VCaP (cell line): ENCODE measurements around the gene LANCL2.
"Not testable (repeated sequence)": the region's sequence is repeated elsewhere in the genome, so short reads cannot be mapped to it uniquely, and the experiment has no call there.

Source experiments
- H3K27ac ChIP-seq: fragments of 450-650 bp; 2 replicates; pipeline ENCODE4 v1.5.1; 2017
- TF ChIP-seq, protein P1 (sequence below): fragments of 450-650 bp; conservative IDR thresholded peaks from 2 replicates; pipeline ENCODE4 v1.5.1; 2017; ENCODE audit warnings: mild to moderate bottlenecking, moderate library complexity

LANCL2 gene

DNA sequence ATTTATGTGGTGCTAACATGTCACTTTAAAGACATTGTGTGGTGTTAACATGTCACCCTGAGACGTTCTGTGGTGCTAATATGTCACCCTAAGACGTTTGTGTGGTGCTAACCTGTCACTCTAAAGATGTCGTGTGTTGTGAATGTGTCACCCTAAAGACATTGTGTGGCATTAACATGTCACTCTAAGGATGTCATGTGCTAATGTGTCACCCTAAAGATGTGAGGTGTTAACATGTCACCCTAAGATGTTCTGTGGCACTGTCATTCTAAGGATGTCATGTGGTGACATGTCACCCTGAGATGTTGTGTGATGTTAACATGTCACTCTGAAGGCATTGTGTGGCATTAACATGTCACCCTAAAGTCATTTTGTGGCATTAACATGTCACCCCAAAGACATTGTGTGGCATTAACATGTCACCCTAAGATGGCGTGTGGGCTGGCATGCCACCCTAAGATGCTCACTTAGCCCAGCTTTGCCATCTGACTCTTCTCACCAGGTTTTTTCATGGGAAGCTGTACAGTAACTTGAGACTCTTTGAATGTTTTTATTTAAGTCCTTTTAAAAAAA, 45.6 kb downstream of the LANCL2 start:
- TF ChIP-seq, protein P1, sequence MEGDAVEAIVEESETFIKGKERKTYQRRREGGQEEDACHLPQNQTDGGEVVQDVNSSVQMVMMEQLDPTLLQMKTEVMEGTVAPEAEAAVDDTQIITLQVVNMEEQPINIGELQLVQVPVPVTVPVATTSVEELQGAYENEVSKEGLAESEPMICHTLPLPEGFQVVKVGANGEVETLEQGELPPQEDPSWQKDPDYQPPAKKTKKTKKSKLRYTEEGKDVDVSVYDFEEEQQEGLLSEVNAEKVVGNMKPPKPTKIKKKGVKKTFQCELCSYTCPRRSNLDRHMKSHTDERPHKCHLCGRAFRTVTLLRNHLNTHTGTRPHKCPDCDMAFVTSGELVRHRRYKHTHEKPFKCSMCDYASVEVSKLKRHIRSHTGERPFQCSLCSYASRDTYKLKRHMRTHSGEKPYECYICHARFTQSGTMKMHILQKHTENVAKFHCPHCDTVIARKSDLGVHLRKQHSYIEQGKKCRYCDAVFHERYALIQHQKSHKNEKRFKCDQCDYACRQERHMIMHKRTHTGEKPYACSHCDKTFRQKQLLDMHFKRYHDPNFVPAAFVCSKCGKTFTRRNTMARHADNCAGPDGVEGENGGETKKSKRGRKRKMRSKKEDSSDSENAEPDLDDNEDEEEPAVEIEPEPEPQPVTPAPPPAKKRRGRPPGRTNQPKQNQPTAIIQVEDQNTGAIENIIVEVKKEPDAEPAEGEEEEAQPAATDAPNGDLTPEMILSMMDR = no peak

DNA sequence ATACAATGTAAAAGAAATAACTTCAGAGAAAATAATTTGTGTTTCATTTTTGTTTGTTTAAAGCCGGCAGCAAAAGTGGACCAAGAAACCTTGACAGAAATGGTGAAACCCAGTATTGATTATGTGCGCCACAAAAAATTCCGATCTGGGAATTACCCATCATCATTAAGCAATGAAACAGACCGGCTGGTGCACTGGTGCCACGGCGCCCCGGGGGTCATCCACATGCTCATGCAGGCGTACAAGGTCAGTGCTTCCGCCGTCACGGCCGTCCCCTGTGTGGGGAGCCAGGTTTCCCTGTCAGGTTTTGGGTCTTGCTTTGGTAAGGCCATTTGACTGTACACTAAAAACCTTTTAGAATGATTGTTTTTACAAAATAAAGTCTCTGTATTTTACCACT, 46.7 kb downstream of the LANCL2 start:
- no peak overlapping the region for H3K27ac ChIP-seq
- TF ChIP-seq, protein P1 = no peak

More for the DNA sequence above, 45.6 kb downstream of the LANCL2 start:
- no peak overlapping the region for H3K27ac ChIP-seq

DNA sequence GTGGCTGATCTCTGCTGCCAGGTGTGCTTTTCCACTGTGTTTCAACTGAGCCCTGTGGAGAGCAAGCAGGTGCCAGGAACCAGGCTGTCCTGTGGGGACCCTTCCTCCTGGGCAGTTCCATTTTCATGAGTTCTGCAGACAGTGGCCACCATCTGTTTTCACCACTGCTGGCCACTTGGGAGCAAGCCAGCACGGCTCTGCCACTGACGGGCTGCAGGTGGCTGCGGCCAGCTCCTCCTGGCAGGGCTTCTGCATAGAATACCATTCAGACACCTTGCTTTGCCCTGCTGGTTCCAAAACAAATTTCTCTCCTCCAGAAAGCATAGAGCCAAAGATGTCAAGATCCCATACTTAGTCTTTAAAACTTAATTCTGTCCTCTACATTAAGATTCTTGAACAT, 48.3 kb downstream of the LANCL2 start:
- no peak overlapping the region for H3K27ac ChIP-seq
- TF ChIP-seq, protein P1 = no peak

DNA sequence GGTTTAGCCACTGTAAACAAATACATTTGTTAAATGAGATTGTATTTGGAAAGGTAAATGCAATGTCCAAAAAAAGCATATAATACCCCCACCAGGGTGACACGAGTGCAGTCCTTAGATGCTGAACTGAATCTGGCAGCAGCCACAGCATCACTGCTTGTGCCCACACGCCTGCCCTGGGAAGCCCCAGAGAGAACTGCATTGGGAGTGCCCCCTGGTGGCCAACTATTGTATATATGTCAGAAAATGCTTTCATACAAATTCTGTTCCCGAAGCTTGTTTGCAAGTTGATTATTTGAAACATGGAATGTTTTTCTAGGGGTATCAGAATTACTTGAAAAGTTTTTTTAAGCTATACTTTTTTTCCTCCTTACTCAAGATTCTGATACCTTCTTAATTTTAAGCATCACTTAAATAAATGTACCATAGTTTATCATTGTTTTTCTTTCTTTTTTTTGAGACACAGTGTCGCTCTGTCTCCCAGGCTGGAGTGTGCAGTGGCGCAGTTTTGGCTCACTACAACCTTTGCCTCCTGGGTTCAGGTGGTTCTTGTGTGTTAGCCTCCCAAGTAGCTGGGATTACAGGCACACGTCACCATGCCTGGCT, 50.1 kb downstream of the LANCL2 start:
- TF ChIP-seq, protein P1 = peak; percentile 94
- no peak overlapping the region for H3K27ac ChIP-seq

DNA sequence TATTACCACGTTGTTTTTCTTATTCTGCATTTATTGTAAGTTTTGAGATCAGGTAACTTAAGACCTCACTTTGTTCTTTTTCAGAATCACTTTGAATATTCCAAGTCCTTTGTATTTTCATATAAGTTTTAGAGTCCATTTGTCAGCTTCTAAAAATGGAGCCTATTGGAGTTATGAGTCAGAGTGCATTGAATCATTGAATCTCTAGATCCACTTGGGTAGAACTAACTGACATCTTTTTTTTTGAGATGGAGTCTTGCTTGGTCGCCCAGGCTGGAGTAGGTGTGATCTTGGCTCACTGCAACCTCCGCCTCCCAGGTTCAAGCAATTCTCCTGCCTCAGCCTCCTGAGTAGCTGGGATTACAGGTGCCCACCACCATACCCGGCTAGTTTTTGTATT, 52.3 kb downstream of the LANCL2 start:
- H3K27ac ChIP-seq = not testable (repeated sequence)

DNA sequence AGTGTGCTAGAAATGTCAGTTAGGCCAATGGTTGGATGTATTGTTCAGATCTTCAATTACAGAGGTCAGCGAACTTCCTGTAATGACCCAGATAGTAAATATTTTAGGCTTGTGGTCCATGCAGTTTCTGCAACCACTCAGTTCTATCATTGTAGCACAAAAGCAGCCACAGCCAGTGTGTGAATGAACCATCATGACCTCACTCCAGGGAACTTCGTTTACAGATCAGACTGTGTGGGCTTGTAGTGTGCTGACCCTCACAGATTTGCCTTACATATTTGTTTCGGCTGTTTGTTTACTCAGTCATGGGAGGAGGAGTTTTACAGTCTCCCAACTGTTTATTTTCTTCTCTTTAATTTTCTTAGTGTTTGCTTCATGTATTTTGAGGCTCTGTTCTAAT, 55.4 kb downstream of the LANCL2 start:
- TF ChIP-seq, protein P1 = no peak
- H3K27ac ChIP-seq = peak overlapping the region; percentile 71

DNA sequence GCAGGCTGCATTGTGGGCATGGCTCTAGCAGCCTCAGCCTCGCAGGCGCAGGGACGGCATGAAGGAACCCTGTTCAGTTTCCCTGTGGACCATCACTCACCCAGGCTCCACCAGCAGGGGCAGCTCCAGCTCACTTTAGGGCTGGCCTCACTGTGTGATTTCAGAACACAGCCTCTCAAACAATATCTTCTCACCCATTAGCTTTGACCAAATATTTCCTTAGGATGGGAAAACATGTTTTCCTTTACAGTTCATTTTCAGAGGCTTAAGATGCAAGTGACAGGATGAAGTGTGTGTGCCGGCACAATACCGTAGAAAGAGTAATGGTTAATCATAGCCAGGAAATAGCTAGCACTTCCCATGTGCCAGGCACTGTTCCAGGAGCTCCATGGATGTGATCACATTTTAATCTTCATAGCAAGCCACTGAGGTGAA, 58.2 kb downstream of the LANCL2 start:
- no peak overlapping the region; the same call in 1 of the 2 replicates for H3K27ac ChIP-seq
- TF ChIP-seq, protein P1 = no peak

DNA sequence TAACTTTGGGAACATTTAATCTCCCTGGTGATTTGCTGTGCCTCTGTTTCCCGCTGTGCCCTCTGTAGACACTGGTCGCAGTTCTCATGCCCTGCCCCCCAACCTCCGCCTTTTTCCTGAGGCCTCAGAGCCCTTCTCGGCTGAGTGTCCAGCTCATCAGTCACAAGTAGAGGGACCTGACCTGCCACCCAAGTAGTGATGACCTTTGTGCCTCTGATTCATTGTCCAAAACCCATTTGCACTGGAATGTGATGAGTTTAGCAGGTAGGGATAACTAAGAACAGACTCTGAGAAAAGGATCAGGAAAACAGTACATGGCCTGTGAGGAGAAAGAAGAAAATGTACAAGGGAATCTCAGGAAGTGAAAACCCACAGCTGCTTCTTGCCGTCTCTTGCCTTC, 58.8 kb downstream of the LANCL2 start:
- no peak overlapping the region for H3K27ac ChIP-seq
- TF ChIP-seq, protein P1 = no peak
